Measurements from ENCODE around the gene FBLN2. TPM values are rescaled to one million over a fixed set of nuclear protein-coding genes. Genes with fewer than 3 reads are reported as not detected.

The FBLN2 gene
- total RNA-seq (2022; extraction: Qiagen RNA extraction; ENCODE audit: low read depth): 1.6 to 3.3 TPM (median 2.4 TPM) in 5 replicates

GRCh38 chr3:13548696-13549622 lies at the start of gene FBLN2:
Gene FBLN2 (plus strand): TSS chr3:13549125. CDS start chr3:13570356, 21,231 bp downstream.

Other genes starting within 250 kb of the FBLN2 start
- 31.7 to 40.3 TPM (median 38.3 TPM) in 5 replicates for gene NUP210, start 128.8 kb upstream of the FBLN2 start, total RNA-seq (2022; extraction: Qiagen RNA extraction; ENCODE audit: low read depth)
- 7.5 to 9.7 TPM (median 8.1 TPM) in 5 replicates for gene HDAC11, start 68.8 kb upstream of the FBLN2 start, total RNA-seq (2022; extraction: Qiagen RNA extraction; ENCODE audit: low read depth)

Measured in A549 treated with CpdA at 1 μM for 4 hours (cell line).